Ovary (tissue), 9 donors: Measurements from ENCODE around the gene ZMYM1. TPM values are rescaled to one million over a fixed set of nuclear protein-coding genes. Genes with fewer than 3 reads are reported as not detected.

Experiments
- DNase-seq, 5 donors: peaks; one replicate each; pipeline ENCODE4 v3.0.0-alpha.2; 2019 to 2020
- H3K27ac ChIP-seq, 2 donors: fragments of 200-600 bp; one replicate each; pipeline versions ENCODE4 v1.5.1 to v1.8.0; 2019 to 2022
- H3K27me3 ChIP-seq: fragments of 200-600 bp; one replicate; pipeline ENCODE4 v1.8.0; 2022
- H3K36me3 ChIP-seq: fragments of 200-600 bp; sonication (generic); one replicate; pipeline ENCODE4 v1.5.1; 2019
- H3K4me1 ChIP-seq: one replicate; pipeline ENCODE4 v1.8.1; 2013; ENCODE audit warnings: mild to moderate bottlenecking, moderate library complexity; ENCODE audit not compliant: insufficient read depth
- H3K4me3 ChIP-seq: fragments of 200-600 bp; sonication (generic); one replicate; pipeline ENCODE4 v1.5.1; 2017
- H3K9me3 ChIP-seq, 2 donors: fragments of 200-600 bp in 1 of 2; sonication (generic) in 1 of 2; one replicate each; pipeline versions ENCODE4 v1.5.1 to v1.8.1; 2013 to 2019; ENCODE audit warnings: mild to moderate bottlenecking in 1 of 2, moderate library complexity in 1 of 2
- CTCF ChIP-seq, 3 donors: fragments of 450-650 bp in 2 of 3; fragments of 200-600 bp in 1 of 3; IDR thresholded peaks; one replicate each; pipeline versions ENCODE4 v1.5.1 to v1.8.0; 2016 to 2022; ENCODE audit warnings: antibody characterized with exemption in 3 of 3, mild to moderate bottlenecking in 1 of 3
- EP300 ChIP-seq: sonication (generic); formaldehyde crosslinking; IDR thresholded peaks from one replicate; pipeline ENCODE4 v1.6.1; 2017; ENCODE audit warnings: antibody characterized with exemption
- POLR2A ChIP-seq: fragments of 450-650 bp; IDR thresholded peaks from one replicate; pipeline ENCODE4 v1.6.1; 2017; ENCODE audit warnings: antibody characterized with exemption, mild to moderate bottlenecking, moderate library complexity
- WGBS, 3 donors: extraction: QIAGEN DNeasy Blood & Tissue Kit in 1 of 3; methylation state at CpG; one replicate each; pipeline versions ENCODE4 v1.1.5 to v1.1.7; 2013 to 2017; 5-methylcytosine and 5-hydroxymethylcytosine counted together
- intact Hi-C, 4 donors: fragments of 100-400 bp; cut with DNase I; formaldehyde crosslinking; loops; one replicate each; pipeline versions ENCODE4 v1.11.0 to v1.15.1; 2022 to 2023
- polyA plus RNA-seq, 2 donors: library from polyadenylated mRNA; stranded (reverse); fragments of 200-250 nt in 1 of 2; fragments of 350-450 nt in 1 of 2; fragmentation: Illumina TruSeq in 1 of 2; extraction: RNeasy Lipid Tissue Mini Kit (QIAGEN cat#74804) in 1 of 2; gene quantifications; one replicate each; pipeline ENCODE4 v1.2.3, GENCODE V29; 2013 to 2014
- total RNA-seq, 7 donors: library from RNA; depleted of rRNA in 2 of 7; stranded (reverse); fragments of >200 nt in 2 of 7; fragmentation: NEBNext Ultra II Directional in 3 of 7; extraction: Animal tissue kit (Norgen Biotek cat#: 25700) in 3 of 7; gene quantifications; one replicate each; pipeline versions ENCODE4 v1.1.0 to v1.2.4, GENCODE V29; 2016 to 2023
- donor health status: DM: no; HTN: no; CAD: no; lungs with moderate emphysema.
- donor health status: DM: no; HTN: no; CAD: no.
- donor health status: Bipolar disorder and iron deficiency.
- donor health status: DM: yes; HTN: yes; CAD: no.
- donor health status: DM: no; HTN: no; CAD: no.
- donor health status: DM: yes; HTN: yes; CAD: no.

Gene ZMYM1
- total and polyA plus RNA-seq, 9 donors = 5.3 to 19.9 (median 16.3) TPM

- Histone ChIP-seq H3K9me3 (no peaks in the 10 kb centered on the region), H3K27ac (no peak overlapping the region), H3K4me1 (peaks cover 8% of the 10 kb centered on the region), H3K36me3 (no peaks in the 10 kb centered on the region), H3K27me3 (no peaks in the 10 kb centered on the region), H3K4me3 (no peak overlapping the region)
- WGBS, 3 donors = 87 to 97% (median 95%) methylated on average over 1 of the region's 1 CpG
- intact Hi-C loops = loop anchor here in 1 of 4 donors (5.0 kb wide), 1 partner anchor 160 kb away; the partner anchor contains the start of gene SFPQ
- TF ChIP-seq POLR2A = no peak
- no peak for TF ChIP-seq CTCF (IDR thresholded peaks at IDR 0.05)
- no peak for DNase-seq
These were observed 46.8 kb upstream of the ZMYM1 start for GRCh38 chr1:35032384-35032739.

DNA sequence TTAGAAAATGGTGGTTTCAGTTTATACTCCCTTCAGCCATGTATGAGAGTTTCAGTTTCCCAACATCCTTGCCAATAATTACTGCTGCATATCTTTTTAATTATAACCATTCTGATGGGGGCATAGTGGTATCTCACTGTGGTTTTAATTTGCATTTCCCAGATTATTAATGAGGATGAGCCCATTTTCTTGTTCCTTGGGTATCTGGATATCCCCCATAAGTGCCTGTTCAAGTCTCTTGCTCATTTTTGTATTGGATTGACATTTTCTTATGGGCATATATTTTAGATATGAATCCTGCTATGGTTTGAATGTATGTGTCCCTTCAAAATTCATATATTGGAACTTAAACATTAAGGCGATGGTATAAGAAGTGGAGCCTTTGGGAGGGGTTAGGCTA is 45.8 kb upstream of the ZMYM1 start:
- TF ChIP-seq POLR2A (no peak), CTCF (IDR thresholded peaks at IDR 0.05) (no peak), EP300 (no peak)
- no peaks in the 10 kb centered on the region for H3K9me3 ChIP-seq
- peaks cover 8% of the 10 kb centered on the region for H3K4me1 ChIP-seq
- no peak overlapping the region for H3K27ac ChIP-seq
- no peak for DNase-seq
- whole genome bisulfite sequencing, 3 donors = 95 to 100% (median 98%) methylated on average over 1 of the region's 1 CpG
- H3K36me3 ChIP-seq = no peaks in the 10 kb centered on the region
- intact Hi-C loops = loop anchor here in 1 of 4 donors (5.0 kb wide), 1 partner anchor 159 kb away; the partner anchor contains the start of gene SFPQ
- H3K4me3 ChIP-seq = no peak overlapping the region
- no peaks in the 10 kb centered on the region for H3K27me3 ChIP-seq

DNA sequence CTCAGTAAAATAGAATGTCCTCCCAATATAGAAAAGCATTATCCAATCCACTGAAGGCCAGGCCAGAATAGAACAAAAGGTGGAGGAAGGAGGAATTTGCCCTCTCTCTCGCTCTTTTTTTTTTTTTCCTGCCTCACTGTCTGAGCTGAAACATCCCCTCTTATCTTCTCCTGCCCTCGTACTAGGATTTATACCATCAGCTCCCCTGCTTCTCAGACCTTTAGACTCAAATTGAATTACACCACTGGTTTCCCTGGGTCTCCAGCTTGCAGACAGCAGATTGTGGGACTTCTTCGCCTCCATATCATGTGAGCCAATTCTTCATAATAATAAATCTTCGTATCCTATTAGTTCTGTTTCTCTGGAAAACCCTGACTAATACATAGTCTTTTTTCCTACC is 42.6 kb upstream of the ZMYM1 start:
- Histone ChIP-seq H3K4me1 (peaks cover 2% of the 10 kb centered on the region), H3K9me3 (no peaks in the 10 kb centered on the region), H3K4me3 (no peak overlapping the region), H3K27me3 (no peaks in the 10 kb centered on the region), H3K36me3 (no peaks in the 10 kb centered on the region), H3K27ac (no peak overlapping the region)
- intact Hi-C loops = no loop called here
- 37 to 57% (median 55%) methylated on average over 4 of the region's 4 CpGs for WGBS, 3 donors
- TF ChIP-seq POLR2A = no peak
- TF ChIP-seq EP300 = no peak
- no peak for TF ChIP-seq CTCF (IDR thresholded peaks at IDR 0.05)
- no peak for DNase-seq

DNA sequence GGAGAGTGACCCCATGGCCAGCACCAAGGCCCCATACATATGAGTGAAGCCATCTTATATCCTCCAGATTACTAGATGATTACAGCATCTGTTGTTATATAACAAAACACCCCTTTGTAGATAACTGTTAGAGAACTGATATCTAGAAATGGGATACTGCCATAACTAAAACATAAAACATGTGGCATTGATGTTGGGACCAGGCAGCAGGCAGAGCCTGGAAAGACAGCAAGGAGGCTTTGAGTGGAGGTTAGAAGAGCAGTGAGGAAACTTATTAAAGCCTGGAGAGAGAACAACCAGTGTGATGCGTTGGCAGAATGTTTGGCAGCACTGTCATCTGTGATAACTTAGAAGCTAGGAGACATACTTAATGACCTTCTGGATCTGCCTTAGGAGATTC is 42.0 kb upstream of the ZMYM1 start:
- H3K27me3 ChIP-seq = no peaks in the 10 kb centered on the region
- H3K27ac ChIP-seq = no peak overlapping the region
- H3K4me1 ChIP-seq = no peaks in the 10 kb centered on the region
- intact Hi-C loops = no loop called here
- no peaks in the 10 kb centered on the region for H3K36me3 ChIP-seq
- H3K4me3 ChIP-seq = no peak overlapping the region
- no peaks in the 10 kb centered on the region for H3K9me3 ChIP-seq
- 20 to 43% (median 37%) methylated on average over 1 of the region's 1 CpG for WGBS, 3 donors
- DNase-seq = no peak
- no peak for TF ChIP-seq POLR2A
- TF ChIP-seq EP300 = no peak
- TF ChIP-seq CTCF (IDR thresholded peaks at IDR 0.05) = no peak

DNA sequence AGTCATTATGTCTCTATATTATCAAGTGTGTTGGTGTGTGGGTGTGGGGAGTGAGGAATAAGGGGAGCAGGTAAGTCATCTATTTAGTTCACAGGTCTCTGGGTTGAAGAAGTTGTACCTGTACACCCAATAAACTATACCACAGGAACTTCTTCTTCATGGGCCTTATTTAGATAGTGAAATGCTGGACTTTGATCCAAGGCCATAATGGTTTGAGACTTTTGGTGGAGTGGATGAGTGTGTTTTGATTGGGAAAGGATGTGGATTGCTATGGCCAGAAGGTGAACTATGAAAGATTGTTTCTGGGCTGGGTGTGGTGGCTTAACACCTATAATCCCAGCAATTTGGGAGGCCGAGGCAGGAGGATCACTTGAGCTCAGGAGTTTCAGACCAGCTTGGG is 40.5 kb upstream of the ZMYM1 start:
- Histone ChIP-seq H3K36me3 (no peaks in the 10 kb centered on the region), H3K4me3 (no peak overlapping the region), H3K9me3 (no peaks in the 10 kb centered on the region), H3K27ac (no peak overlapping the region), H3K4me1 (no peaks in the 10 kb centered on the region), H3K27me3 (no peaks in the 10 kb centered on the region)
- TF ChIP-seq EP300 (no peak), CTCF (IDR thresholded peaks at IDR 0.05) (no peak), POLR2A (no peak)
- intact Hi-C loops = no loop called here
- WGBS, 3 donors = 83 to 96% (median 96%) methylated on average over 1 of the region's 1 CpG
- DNase-seq = no peak
